Endothelial cell of umbilical vein (primary cell): ENCODE measurements around the gene MOB3B. TPM values are rescaled to one million over a fixed set of nuclear protein-coding genes. Genes with fewer than 3 reads are reported as not detected.

Experiments used
- BruUV-seq: library from RNA; stranded (reverse); fragments of 400-500 nt; replicated peaks from 2 replicates; lab custom pipeline; 2021; lab: Mats Ljungman, UMichigan
- CTCF ChIA-PET: fragments of 300-600, 350-600 bp; sonication (Branson Sonifier 250); formaldehyde crosslinking; loops from one replicate; lab custom pipeline; 2021; ENCODE audit warnings: antibody characterized with exemption, inconsistent platforms; lab: Charles Lee
- POLR2A ChIA-PET: fragments of 300-600, 350-600 bp; sonication (Branson Sonifier 250); formaldehyde crosslinking; loops from one replicate; lab custom pipeline; 2021; ENCODE audit warnings: antibody characterized with exemption, inconsistent platforms; lab: Charles Lee
- DNase-seq: peaks from one replicate; pipeline ENCODE4 v3.0.0-alpha.2; 2011; ENCODE audit warnings: low read depth, low spot score
- FAIRE-seq: peaks from 2 replicates; lab custom pipeline; 2011; peaks lifted over from hg19 to GRCh38; lab: Jason Lieb, UNC
- H2AFZ ChIP-seq: 2 replicates; pipeline ENCODE4 v1.6.0; 2012; ENCODE audit warnings: low read depth, low read length, control low read depth, inconsistent platforms
- H3K27ac ChIP-seq: 2 replicates; pipeline ENCODE4 v1.5.1; 2011; ENCODE audit warnings: low read depth, mild to moderate bottlenecking, control low read depth, low read length, moderate library complexity; ENCODE audit not compliant: insufficient read depth
- H3K27me3 ChIP-seq, 2 experiments: 2 replicates each; pipeline versions ENCODE4 v1.6.0 to v1.6.1; 2011; ENCODE audit warnings: low read length in 2 of 2, mixed read lengths in 1 of 2; ENCODE audit not compliant: control insufficient read depth in 2 of 2, insufficient read depth in 2 of 2
- H3K36me3 ChIP-seq, 2 experiments: 2 replicates in 1 of 2; 3 replicates in 1 of 2; pipeline ENCODE4 v1.5.1; 2011; ENCODE audit warnings: low read length in 2 of 2, mild to moderate bottlenecking in 1 of 2, moderate library complexity in 1 of 2; ENCODE audit not compliant: control insufficient read depth in 2 of 2, insufficient read depth in 2 of 2; ENCODE audit errors: extremely low read depth in 1 of 2
- H3K4me1 ChIP-seq: 3 replicates; pipeline ENCODE4 v1.5.1; 2011; ENCODE audit warnings: mild to moderate bottlenecking, low read length; ENCODE audit not compliant: control insufficient read depth, insufficient read depth; ENCODE audit errors: extremely low read depth
- H3K4me2 ChIP-seq: 2 replicates; pipeline ENCODE4 v1.6.1; 2011; ENCODE audit warnings: low read length, control low read depth, mixed read lengths; ENCODE audit not compliant: insufficient read depth
- H3K4me3 ChIP-seq, 3 experiments: fragments of 200-600 bp in 1 of 3; sonication (generic), shearing (Covaris generic) in 1 of 3; replicated peaks in 1 of 3; 2 replicates each; pipeline ENCODE4 v1.5.1; 2011 to 2016; ENCODE audit warnings: control low read depth in 3 of 3, low read length in 3 of 3, mild to moderate bottlenecking in 2 of 3, inconsistent platforms in 1 of 3, low read depth in 1 of 3, moderate library complexity in 1 of 3; ENCODE audit not compliant: insufficient read depth in 1 of 3
- H3K79me2 ChIP-seq: 2 replicates; pipeline ENCODE4 v1.6.0; 2012; ENCODE audit warnings: low read length, inconsistent platforms; ENCODE audit not compliant: control insufficient read depth, insufficient read depth
- H3K9ac ChIP-seq: replicated peaks from 2 replicates; pipeline ENCODE3; 2011; ENCODE audit warnings: low read length, control low read depth; ENCODE audit not compliant: insufficient read depth; ENCODE audit errors: extremely low read depth
- H3K9me1 ChIP-seq: replicated peaks from 3 replicates; pipeline ENCODE4 v1.6.0; 2011; ENCODE audit warnings: mild to moderate bottlenecking, low read length; ENCODE audit not compliant: control insufficient read depth, insufficient read depth; ENCODE audit errors: extremely low read depth
- H3K9me3 ChIP-seq: replicated peaks from 2 replicates; pipeline ENCODE4 v1.5.1; 2012; ENCODE audit warnings: low read length, inconsistent platforms; ENCODE audit not compliant: control insufficient read depth, insufficient read depth
- H4K20me1 ChIP-seq: replicated peaks from 2 replicates; pipeline ENCODE3; 2011; ENCODE audit warnings: mild to moderate bottlenecking, low read length; ENCODE audit not compliant: control insufficient read depth, insufficient read depth; ENCODE audit errors: extremely low read depth
- EZH2 ChIP-seq: IDR thresholded peaks from 2 replicates; pipeline ENCODE4 v1.6.1; 2012; ENCODE audit warnings: borderline replicate concordance, low read depth, mild to moderate bottlenecking, moderate library complexity, low read length, inconsistent platforms; ENCODE audit not compliant: severe bottlenecking
- FOS ChIP-seq: IDR thresholded peaks from 2 replicates; pipeline ENCODE4 v1.6.1; 2011; ENCODE audit warnings: mild to moderate bottlenecking, low read length, moderate library complexity, borderline replicate concordance; ENCODE audit not compliant: insufficient read depth
- GATA2 ChIP-seq: IDR thresholded peaks from 2 replicates; pipeline ENCODE4 v1.7.0; 2011; ENCODE audit warnings: low read depth, mild to moderate bottlenecking, moderate library complexity, mixed read lengths, low read length; ENCODE audit not compliant: insufficient read length, insufficient read depth
- JUN ChIP-seq: IDR thresholded peaks from 2 replicates; pipeline ENCODE4 v1.6.1; 2011; ENCODE audit warnings: borderline replicate concordance, low read depth; ENCODE audit not compliant: insufficient read length, insufficient read depth
- MYC ChIP-seq: IDR thresholded peaks from one replicate; pipeline ENCODE4 v1.6.1; 2011; ENCODE audit warnings: mild to moderate bottlenecking, low read depth, low read length
- POLR2A ChIP-seq: IDR thresholded peaks from 2 replicates; pipeline ENCODE4 v1.6.1; 2012; ENCODE audit warnings: low read depth, mild to moderate bottlenecking, control low read depth, low read length
- POLR2AphosphoS5 ChIP-seq: IDR thresholded peaks from 2 replicates; pipeline ENCODE4 v1.6.1; 2012; ENCODE audit warnings: low read depth, mild to moderate bottlenecking, control low read depth, low read length, moderate library complexity; ENCODE audit not compliant: insufficient read depth
- dilution Hi-C: fragments of 300-500 bp; cut with MboI; formaldehyde crosslinking; loops from one replicate; pipeline ENCODE4 v1.15.0; 2019; ENCODE audit warnings: low sequenced_read_pairs; ENCODE audit not compliant: extremely low pct_ligation_motif_present
- intact Hi-C: fragments of 100-400 bp; cut with micrococcal nuclease; formaldehyde crosslinking; loops from one replicate; pipeline ENCODE4 v1.10.0; 2022
- polyA plus RNA-seq, 4 experiments: library from polyadenylated mRNA; depleted of rRNA in 3 of 4; stranded (reverse) in 3 of 4; unstranded in 1 of 4; fragments of >200 nt; gene quantifications; 2 replicates each; pipeline versions ENCODE4 v1.2.1 to v1.2.3, GENCODE V29; 2011 to 2012; ENCODE audit warnings: missing spikeins in 1 of 4
- total RNA-seq: library from RNA; stranded (reverse); gene quantifications from 2 replicates; pipeline ENCODE4 v1.2.3, GENCODE V29; 2021
- TF ChIP-seq, protein P1 (sequence below), 2 donors: IDR thresholded peaks; 1 replicate in 1 of 2; 2 replicates in 1 of 2; pipeline ENCODE4 v1.5.1; 2011; ENCODE audit warnings: low read length in 2 of 2, mild to moderate bottlenecking in 2 of 2, moderate library complexity in 2 of 2, control low read depth in 1 of 2, inconsistent platforms in 1 of 2, low read depth in 1 of 2; ENCODE audit not compliant: insufficient read depth in 1 of 2; ENCODE audit errors: extremely low read depth in 1 of 2

MOB3B gene
- total and polyA plus RNA-seq, 2 donors (not counting 3 experiments of a cell fraction or from before 2014, with no cell fraction given) = 0.03 TPM; not detected in 1

DNA sequence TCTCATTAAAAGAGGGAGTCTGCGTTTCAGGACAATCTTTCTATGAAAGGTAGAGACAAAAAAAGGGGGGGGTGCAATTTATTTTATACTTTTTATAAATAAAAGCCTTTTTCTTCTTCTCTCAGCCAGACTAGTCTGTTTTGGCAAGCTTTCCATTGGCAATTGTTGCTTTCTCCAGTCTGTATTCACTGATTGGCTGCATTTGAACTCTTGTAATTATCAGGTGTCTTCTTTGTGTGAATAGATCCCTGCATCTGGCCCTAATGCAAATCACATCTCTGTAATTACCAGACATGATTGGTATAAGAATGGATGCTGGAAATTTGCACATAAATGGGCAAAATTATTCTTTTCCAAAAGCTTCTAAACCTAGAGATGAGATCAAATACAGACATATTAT lies 225.1 kb downstream of the MOB3B start:
- no peak for TF ChIP-seq POLR2AphosphoS5
- TF ChIP-seq EZH2 = no peak
- TF ChIP-seq MYC = no peak
- no peak for TF ChIP-seq POLR2A
- no peak for TF ChIP-seq JUN
- no peak for TF ChIP-seq FOS
- TF ChIP-seq, protein P1, sequence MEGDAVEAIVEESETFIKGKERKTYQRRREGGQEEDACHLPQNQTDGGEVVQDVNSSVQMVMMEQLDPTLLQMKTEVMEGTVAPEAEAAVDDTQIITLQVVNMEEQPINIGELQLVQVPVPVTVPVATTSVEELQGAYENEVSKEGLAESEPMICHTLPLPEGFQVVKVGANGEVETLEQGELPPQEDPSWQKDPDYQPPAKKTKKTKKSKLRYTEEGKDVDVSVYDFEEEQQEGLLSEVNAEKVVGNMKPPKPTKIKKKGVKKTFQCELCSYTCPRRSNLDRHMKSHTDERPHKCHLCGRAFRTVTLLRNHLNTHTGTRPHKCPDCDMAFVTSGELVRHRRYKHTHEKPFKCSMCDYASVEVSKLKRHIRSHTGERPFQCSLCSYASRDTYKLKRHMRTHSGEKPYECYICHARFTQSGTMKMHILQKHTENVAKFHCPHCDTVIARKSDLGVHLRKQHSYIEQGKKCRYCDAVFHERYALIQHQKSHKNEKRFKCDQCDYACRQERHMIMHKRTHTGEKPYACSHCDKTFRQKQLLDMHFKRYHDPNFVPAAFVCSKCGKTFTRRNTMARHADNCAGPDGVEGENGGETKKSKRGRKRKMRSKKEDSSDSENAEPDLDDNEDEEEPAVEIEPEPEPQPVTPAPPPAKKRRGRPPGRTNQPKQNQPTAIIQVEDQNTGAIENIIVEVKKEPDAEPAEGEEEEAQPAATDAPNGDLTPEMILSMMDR (IDR thresholded peaks at IDR 0.05; ENCODE audit: extremely low read depth in 1 of 2, insufficient read depth in 1 of 2, low read depth in 1 of 2, low read length in 2 of 2) = no peak
- no peak for TF ChIP-seq GATA2
- Histone ChIP-seq H4K20me1 (no peaks in the 10 kb centered on the region), H3K4me2 (no peak overlapping the region), H3K79me2 (no peaks in the 10 kb centered on the region), H3K9me1 (no peaks in the 10 kb centered on the region), H3K4me1 (no peaks in the 10 kb centered on the region), H3K27ac (no peak overlapping the region), H3K9ac (no peak overlapping the region), H3K4me3 (no peak overlapping the region), H3K27me3 (peaks cover 5 to 14% of the 10 kb centered on the region in 2 experiments), H3K36me3 (no peaks in the 10 kb centered on the region), H3K9me3 (no peaks in the 10 kb centered on the region), H2AFZ (no peak overlapping the region)
- no TSS peak for BruUV-seq
- FAIRE-seq (no peak), DNase-seq (no peak)
- intact Hi-C loops = no loop called here
- dilution Hi-C loops = no loop called here
- POLR2A ChIA-PET = no interaction called here
- CTCF ChIA-PET = no interaction called here
